Measurements from ENCODE around the gene ADTRP.

Gene ADTRP

GRCh38 chr6:11772109-11772825 lies 6.3 kb downstream of the ADTRP start:
- DNase-seq: no peak

GRCh38 chr6:11771473-11772048 lies 7.0 kb downstream of the ADTRP start:
- no peak for DNase-seq

GRCh38 chr6:11770546-11771466 lies 7.8 kb downstream of the ADTRP start:
- peak; percentile 14 for DNase-seq

- no peak for DNase-seq
Observed at GRCh38 chr6:11769811-11770545, 8.6 kb downstream of the ADTRP start.

GRCh38 chr6:11769244-11769643 lies 9.4 kb downstream of the ADTRP start:
- DNase-seq: no peak

DNA sequence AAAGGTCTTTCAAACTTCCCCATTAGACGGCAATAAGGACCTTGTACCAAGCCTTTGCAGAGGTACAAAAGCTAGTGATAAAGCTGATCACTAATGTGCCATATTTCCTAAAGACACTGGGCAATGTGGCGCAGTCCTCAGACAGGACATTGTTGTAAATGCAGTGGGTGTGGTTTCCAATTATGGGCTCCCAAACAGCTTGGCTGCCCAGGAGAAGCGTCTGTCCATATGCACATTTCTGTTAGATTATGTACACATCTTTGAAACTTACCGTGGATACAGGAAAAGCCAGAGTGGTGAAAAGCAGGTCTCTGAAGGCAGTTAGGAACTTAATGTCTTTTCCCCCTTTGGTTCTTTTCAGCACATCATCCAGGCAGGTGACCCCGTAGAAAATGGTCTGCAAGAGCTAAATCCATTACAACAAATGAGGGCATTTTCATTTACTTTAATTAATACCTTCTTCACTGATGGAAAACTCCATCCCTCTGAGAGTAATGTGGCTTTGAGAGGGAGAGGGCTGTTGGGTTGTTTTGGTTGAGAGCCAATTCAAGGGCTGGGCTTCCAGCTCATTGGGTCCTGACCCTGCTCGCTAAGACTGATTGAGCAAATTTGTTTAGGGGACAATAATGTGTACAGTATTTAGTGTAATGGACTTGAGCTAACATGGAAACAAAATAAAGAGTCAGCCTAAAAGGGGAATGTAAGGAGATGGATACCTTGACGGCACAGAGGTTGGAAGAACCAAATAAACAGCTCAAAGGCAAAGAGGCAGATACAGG lies 10.4 kb downstream of the ADTRP start:
- no peak for DNase-seq

DNA sequence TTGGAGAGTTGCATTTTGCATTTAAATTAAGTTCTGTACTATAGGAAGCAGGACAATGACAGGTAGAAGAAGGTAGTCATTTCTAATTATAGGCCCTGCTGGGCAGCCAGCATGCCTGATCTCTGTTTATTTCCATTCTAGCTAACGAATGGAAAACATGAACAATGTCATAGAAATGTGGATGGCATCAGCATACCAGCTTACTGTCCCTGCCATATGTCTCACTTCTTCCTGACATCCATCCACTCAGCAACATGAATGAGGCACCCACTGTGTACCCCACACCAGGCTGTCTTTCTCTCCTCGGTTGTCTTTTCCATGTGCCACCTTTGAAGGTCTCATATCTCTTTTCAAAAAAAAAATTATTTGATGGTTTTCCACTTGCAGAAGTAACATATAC lies 11.1 kb downstream of the ADTRP start:
- no peak for DNase-seq

DNA sequence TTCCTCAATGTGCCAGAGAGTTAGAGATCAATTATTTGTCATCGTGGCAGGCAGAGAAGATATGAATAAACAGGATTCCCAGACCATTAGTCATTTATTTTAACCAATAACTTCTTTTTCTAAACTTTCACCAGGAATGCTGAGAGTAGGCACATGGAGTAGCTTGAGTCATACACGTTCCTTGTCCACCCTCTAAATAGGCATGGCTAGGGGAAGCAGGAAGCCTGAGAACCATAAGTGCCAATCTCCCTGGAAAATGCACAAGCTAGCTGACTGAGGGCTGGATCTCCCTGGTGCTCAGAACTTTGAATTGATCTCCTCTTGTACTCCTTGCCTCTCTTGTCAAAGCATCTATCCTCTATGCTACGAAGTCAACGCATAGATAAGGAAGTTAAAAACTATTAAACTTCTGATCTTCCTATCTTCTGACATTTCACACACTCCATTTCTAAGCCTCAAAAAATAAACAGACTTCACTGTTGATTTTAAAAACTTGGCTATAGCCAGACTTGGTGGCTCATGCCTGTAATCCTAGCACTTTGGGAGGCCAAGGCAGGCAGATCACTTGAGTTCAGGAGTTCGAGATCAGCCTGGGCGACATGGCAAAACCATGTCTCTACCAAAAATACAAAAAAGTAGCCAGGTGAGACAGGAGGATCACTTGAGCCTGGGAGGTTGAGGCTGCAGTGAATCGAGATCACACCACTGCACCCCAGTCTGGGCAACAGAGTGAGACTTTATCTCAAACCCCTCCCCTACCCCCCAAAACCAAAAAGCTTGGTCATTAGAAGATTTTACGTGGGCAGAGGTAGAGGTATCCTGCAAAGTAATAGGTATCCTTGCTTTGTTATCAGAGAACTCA lies 11.8 kb downstream of the ADTRP start:
- DNase-seq: no peak

DNA sequence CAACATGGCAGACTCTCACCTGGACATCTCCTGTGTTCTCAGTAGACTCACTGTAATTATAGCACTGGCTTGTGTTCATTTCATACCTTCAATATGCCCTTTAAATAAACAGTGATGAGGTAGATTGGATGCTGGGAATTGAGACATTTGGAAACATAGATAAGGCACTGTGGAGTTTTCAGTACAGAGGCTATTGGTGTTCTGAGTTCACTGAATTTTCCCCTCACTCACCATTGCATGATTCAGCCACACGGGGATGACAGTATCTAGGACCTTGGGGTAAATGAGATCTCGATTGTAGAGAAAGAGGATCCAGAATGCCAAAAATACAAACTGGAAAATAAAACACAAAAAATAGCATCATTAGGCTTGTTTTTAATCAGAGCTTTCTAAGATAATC lies 12.6 kb downstream of the ADTRP start:
- no peak for DNase-seq

DNA sequence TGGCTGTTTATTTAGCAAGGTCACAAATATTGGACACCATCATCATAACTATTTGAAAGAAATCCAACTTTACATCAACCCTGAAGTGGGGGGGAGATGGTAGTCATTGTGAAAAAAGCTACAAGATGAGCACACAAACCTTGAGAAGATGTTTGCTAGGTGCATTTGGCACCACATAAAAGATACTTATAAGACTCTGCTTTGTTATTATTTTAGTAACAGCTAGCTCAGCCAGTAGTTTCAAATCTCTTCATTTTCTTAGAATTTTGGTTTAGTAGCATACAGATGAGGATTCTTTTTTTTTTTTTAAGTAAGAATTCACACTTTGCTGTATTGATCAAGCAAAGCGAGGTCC lies 14.4 kb downstream of the ADTRP start:
- no peak for DNase-seq

GRCh38 chr6:11763460-11764249 lies 14.9 kb downstream of the ADTRP start:
- no peak for DNase-seq

DNA sequence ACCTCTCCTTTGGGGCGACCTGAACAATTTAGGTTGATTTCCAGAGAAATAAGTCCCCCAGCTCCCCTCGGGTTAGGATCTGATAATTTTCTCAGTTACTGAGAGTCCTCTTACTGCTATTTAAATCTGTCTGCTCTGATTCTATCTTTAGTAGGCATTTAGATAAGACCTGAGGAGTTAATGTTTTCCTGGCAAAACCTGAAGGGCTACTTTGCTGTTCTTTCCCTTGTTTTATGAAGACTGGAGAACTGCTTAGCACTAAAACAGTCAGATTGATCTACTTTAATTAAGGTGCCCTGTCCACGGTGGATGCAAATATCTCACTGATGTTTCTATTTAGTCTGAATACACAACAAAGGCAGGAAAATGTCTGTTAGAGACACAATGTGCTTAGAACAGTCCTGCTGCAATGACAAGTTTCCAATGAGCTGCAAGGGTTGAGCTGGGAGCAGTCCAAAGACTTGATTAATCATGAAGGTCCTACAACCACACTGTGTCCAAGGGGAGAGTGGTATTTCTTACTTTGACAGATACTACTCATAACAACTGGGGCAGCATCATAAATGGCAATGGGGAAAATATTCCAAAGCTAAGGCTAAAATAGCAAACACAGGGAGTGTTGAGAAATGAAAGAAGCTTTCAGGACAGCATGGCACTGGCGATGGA lies 15.7 kb downstream of the ADTRP start:
- DNase-seq: no peak

GRCh38 chr6:11761744-11762620 lies 16.6 kb downstream of the ADTRP start:
- DNase-seq: no peak

DNA sequence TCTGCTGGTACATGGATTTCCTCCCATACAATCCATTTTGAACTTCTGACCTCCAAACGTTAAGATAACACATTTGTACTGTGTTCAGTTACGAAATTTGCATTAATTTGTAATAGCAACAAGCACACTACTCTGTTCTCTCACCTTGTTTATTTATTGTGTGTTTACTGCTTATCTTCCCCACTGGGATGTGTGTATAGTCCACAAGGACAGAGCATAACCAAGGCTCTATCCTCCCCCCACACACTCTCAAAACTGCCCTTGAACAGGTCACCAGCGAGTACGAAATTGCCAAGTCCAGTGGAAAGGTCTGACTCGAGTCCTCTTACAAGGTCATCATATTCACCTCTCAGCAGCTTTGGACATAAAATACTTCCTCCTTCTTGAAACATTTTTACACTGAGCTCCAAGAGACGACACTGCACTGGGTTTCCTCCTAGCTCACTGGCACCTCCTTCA lies 18.6 kb downstream of the ADTRP start:
- DNase-seq: no peak

- no peak for DNase-seq
Observed at GRCh38 chr6:11758878-11759277, 19.7 kb downstream of the ADTRP start.

DNA sequence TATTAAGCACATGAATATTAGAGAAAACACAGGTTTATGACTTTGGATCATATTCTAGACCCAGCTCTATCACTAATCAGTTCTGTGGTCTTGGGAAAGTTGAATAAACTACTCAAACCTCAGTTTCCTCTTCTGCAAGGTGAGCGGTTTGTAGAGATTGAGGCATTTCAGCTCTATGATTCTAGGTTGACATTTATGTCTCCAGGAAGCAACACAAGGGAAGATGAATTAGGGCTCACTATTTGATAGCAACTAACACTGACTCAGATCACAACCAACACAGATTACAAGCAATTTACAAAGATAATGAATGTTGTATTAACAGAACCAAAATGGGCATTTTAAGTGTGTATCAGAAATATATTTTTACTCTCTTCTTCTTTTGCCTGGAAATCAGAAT lies 21.9 kb downstream of the ADTRP start:
- no peak for DNase-seq

DNA sequence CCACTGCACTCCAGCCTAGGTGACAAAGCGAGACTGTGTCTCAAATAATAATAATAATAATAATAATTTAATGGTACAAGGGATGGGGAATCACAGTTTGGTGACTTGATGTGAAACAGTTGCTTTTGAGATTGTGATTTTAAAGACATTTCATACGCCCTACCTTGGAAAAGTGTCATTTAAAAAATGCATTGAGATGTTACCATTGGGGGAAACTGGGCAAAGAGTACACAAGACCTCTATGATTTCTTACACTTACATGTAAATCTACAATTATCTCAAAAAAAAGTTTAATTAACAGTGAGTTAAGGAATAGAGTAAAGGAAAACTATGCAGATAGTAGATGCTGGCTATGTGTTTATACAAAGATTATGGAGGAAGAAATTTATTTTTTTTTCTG lies 22.3 kb downstream of the ADTRP start:
- no peak for DNase-seq

GRCh38 chr6:11755725-11756124 lies 22.9 kb downstream of the ADTRP start:
- DNase-seq: no peak

Measured in CD4-positive, alpha-beta T cell treated with Interleukin-10 for 1 hour (primary cell).